Activated CD4-positive, alpha-beta T cell treated with anti-CD3 and anti-CD28 coated beads, Interleukin-2, amount 10 ng/mL, durations not matched to agents 7 days and 5 days (primary cell): Measurements from ENCODE around the gene TTC22. TPM values are rescaled to one million over a fixed set of nuclear protein-coding genes. Genes with fewer than 3 reads are reported as not detected.
"Not testable (repeated sequence)": the region's sequence is repeated elsewhere in the genome, so short reads cannot be mapped to it uniquely, and the experiment has no call there.

ENCODE experiments used
- CTCF ChIA-PET: fragments of 350-600 bp; sonication (Branson Sonifier 250); formaldehyde crosslinking; loops from one replicate; lab custom pipeline; 2021; ENCODE audit warnings: antibody characterized with exemption; lab: Charles Lee
- POLR2A ChIA-PET: fragments of 350-600 bp; sonication (Branson Sonifier 250); formaldehyde crosslinking; loops from one replicate; lab custom pipeline; 2021; ENCODE audit warnings: antibody characterized with exemption; lab: Charles Lee
- DNase-seq: peaks from one replicate; pipeline ENCODE4 v3.0.0-alpha.2; 2020
- H3K27ac Mint-ChIP-seq: one replicate; pipeline ENCODE4 v1.8.0; 2021; ENCODE audit warnings: mild to moderate bottlenecking, moderate library complexity, mixed read lengths
- H3K27me3 Mint-ChIP-seq: one replicate; pipeline ENCODE4 v1.8.0; 2021; ENCODE audit warnings: mixed read lengths
- H3K36me3 Mint-ChIP-seq: one replicate; pipeline ENCODE4 v1.8.0; 2021; ENCODE audit warnings: low read depth, mixed read lengths
- H3K4me1 Mint-ChIP-seq: one replicate; pipeline ENCODE4 v1.8.0; 2021; ENCODE audit warnings: mixed read lengths
- H3K4me3 Mint-ChIP-seq: one replicate; pipeline ENCODE4 v1.8.0; 2021; ENCODE audit warnings: mild to moderate bottlenecking, moderate library complexity, mixed read lengths
- H3K9me3 Mint-ChIP-seq: one replicate; pipeline ENCODE4 v1.8.0; 2021; ENCODE audit warnings: mixed read lengths
- total RNA-seq, 2 experiments: library from RNA; stranded (reverse); gene quantifications; one replicate each; pipeline ENCODE4 v1.2.3, GENCODE V29; 2021

Gene TTC22
- total RNA-seq, 2 experiments from 2014 or later, result 9.9 to 10.6 TPM

DNA sequence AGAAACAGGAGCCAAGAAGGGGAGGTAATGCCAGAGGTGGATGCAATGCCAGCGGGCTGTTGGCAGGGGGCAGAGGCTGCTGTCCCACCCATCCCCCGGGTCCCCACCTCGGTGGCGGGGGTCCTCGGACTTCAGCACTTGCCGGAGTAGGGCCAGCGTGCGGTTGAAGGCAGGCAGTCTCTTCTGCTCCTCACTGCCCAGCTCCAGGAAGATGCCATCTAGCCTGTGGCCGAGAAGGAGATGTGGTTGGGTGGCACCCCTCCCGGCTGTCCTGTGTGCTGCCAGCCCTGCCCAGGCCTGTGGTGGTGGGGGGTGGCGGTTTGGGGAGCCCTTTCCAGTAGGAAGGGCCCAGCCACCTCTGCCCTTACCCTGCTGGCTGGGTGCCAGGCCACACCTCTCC is 13.5 kb downstream of the TTC22 start:
- peaks cover 5% of the 10 kb centered on the region for H3K36me3 Mint-ChIP-seq
- CTCF ChIA-PET, result no interaction called here
- H3K9me3 Mint-ChIP-seq, result peaks cover 6% of the 10 kb centered on the region
- no peak overlapping the region for H3K27ac Mint-ChIP-seq
- H3K4me1 Mint-ChIP-seq, result no peaks in the 10 kb centered on the region
- no peak for DNase-seq
- H3K27me3 Mint-ChIP-seq, result no peaks in the 10 kb centered on the region
- POLR2A ChIA-PET, result no interaction called here
- H3K4me3 Mint-ChIP-seq, result no peak overlapping the region

DNA sequence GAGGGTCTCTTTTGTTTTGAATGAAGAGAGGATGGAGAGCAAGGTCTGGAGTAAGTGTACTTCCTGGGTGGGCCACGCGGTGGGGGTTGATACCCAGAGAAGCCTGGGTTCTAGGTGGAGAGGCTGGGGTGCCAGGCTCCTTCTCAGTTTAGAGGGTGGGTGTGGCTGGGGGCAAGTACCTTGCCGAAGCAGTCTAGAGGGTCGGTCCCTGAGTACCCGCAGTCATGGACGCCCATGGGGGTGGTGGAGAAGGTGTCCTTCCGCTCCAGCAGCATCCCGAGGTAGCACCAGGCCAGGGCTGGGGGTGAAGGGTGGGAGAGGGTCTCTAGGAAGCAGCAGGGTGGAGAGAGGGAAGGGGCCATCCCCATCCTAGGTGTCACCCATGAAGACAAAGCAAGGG is 14.3 kb downstream of the TTC22 start:
- CTCF ChIA-PET, result no interaction called here
- H3K9me3 Mint-ChIP-seq, result peaks cover 2% of the 10 kb centered on the region
- H3K4me3 Mint-ChIP-seq, result no peak overlapping the region
- H3K27me3 Mint-ChIP-seq, result no peaks in the 10 kb centered on the region
- POLR2A ChIA-PET, result no interaction called here
- DNase-seq, result no peak
- no peak overlapping the region for H3K27ac Mint-ChIP-seq
- no peaks in the 10 kb centered on the region for H3K4me1 Mint-ChIP-seq
- peaks cover 3% of the 10 kb centered on the region for H3K36me3 Mint-ChIP-seq

DNA sequence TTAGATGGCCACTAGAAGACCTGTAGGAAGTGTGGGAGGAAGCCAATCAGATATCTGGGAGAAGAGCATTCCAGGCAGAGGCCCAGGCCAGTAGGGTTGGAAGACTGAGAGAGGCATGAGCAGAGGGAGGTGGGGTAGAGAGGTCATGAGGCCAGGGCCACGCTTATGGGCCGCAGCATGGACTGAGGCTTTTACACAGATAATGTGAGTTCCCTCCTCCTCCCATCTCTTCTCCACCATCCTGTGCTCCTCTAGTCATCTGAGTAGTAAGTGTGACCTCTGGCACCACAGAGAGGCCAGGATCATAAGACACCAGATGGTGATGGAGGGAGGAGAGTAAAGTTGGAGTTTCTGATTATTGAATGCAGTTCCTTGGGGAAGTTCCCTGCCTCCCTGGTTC is 17.1 kb downstream of the TTC22 start:
- H3K4me1 Mint-ChIP-seq, result no peaks in the 10 kb centered on the region
- POLR2A ChIA-PET, result no interaction called here

DNA sequence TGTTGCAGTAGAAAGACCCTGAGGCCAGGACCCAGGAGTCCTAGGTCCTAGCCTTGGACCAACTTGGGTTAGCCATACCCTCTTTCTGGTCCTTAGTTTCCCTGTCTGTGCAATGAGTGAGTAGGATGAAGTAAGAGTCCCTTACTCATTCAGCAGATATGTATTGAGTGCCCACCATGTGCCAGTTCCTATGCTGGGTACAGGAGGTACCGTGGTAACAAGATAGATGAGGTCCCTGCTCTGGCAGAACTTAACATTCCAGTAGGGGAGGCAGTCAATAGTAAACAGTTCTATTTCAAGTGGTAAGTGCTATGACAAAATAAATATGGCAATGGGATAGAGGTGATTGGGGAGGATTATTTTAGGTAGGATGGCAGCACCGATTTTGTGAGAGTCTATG is 18.5 kb downstream of the TTC22 start:
- Mint-ChIP-seq H3K27ac (no peak overlapping the region), H3K27me3 (no peaks in the 10 kb centered on the region), H3K4me1 (no peaks in the 10 kb centered on the region), H3K4me3 (no peak overlapping the region), H3K9me3 (no peaks in the 10 kb centered on the region), H3K36me3 (peaks cover 3% of the 10 kb centered on the region)
- CTCF ChIA-PET, result no interaction called here
- POLR2A ChIA-PET, result no interaction called here
- DNase-seq, result no peak

More for the DNA sequence above, 17.1 kb downstream of the TTC22 start:
- H3K27ac Mint-ChIP-seq, result no peak overlapping the region
- H3K36me3 Mint-ChIP-seq, result peaks cover 3% of the 10 kb centered on the region
- no peak for DNase-seq
- CTCF ChIA-PET, result no interaction called here
- H3K27me3 Mint-ChIP-seq, result no peaks in the 10 kb centered on the region
- no peaks in the 10 kb centered on the region for H3K9me3 Mint-ChIP-seq
- no peak overlapping the region for H3K4me3 Mint-ChIP-seq

DNA sequence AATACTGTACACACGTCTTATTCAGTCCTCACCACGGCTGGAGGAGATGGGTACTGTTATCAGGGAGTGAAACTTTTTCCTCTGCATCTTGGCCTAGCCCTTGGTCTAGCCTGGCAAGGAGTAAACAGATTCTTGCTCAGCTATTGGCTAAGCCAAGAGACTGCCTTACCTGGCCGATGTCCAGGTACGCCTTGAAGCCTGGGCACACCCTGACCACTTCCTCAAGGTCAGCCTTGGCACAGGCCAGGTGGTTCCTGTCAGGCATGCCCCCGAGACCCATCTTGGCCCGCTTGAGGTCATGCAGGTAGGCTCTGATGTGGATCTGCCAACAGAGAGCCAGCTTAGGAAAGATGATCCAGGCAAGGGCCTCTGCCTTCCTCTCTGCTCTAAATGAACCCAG is 19.0 kb downstream of the TTC22 start:
- H3K9me3 Mint-ChIP-seq, result no peaks in the 10 kb centered on the region
- ChIA-PET POLR2A (no interaction called here), CTCF (interaction anchor here (0.8 kb wide), 1 partner anchor 64 kb away, joined by 3 read pairs; no protein-coding TSS in a partner anchor)
- H3K4me3 Mint-ChIP-seq, result no peak overlapping the region
- no peak overlapping the region for H3K27ac Mint-ChIP-seq
- DNase-seq, result no peak
- H3K4me1 Mint-ChIP-seq, result no peaks in the 10 kb centered on the region
- H3K27me3 Mint-ChIP-seq, result no peaks in the 10 kb centered on the region
- H3K36me3 Mint-ChIP-seq, result peaks cover 3% of the 10 kb centered on the region

DNA sequence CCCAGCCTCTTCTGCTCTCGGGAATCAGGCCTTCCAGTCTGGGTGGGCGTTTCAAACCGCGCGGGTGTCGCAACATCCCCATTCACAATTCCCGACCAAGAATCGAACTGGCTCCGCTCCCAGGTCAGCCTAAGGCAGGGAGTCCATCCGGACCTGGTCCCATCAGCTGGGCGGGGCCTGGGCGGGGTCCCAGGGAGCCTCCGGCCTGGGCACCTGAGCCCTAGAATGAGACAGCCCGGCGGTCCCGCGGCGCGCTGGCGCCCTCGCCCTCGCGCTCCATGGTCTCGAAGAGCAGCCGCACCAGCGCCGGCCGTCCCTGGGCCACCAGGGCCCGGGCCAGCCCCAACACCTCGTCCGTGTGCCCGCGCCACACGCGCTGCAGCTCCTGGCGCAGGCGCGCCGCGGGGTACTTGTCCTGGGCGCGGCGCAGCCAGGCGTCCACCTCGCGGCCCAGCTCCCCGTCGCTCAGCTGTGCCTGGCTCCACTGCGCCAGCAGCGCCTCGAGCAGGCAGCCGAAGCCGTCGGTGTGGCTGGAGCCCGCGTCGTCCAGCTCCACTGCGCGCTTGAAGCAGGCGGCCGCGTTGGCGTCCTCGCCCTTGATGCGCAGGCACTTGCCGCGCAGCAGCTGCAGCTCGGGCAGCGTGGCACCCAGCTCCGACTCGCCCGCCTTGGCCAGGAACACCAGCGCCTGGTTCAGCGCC is 19.9 kb downstream of the TTC22 start:
- Mint-ChIP-seq H3K36me3 (peaks cover 3% of the 10 kb centered on the region), H3K4me3 (no peak overlapping the region), H3K27ac (no peak overlapping the region), H3K9me3 (no peaks in the 10 kb centered on the region), H3K27me3 (no peaks in the 10 kb centered on the region), H3K4me1 (no peaks in the 10 kb centered on the region)
- ChIA-PET CTCF (interaction anchor here (0.7 to 1.3 kb wide), 4 partner anchors 11 to 76 kb away, joined by 3 to 5 read pairs (median 3); partner anchors contain the start of gene TTC22), POLR2A (no interaction called here)
- no peak for DNase-seq

DNA sequence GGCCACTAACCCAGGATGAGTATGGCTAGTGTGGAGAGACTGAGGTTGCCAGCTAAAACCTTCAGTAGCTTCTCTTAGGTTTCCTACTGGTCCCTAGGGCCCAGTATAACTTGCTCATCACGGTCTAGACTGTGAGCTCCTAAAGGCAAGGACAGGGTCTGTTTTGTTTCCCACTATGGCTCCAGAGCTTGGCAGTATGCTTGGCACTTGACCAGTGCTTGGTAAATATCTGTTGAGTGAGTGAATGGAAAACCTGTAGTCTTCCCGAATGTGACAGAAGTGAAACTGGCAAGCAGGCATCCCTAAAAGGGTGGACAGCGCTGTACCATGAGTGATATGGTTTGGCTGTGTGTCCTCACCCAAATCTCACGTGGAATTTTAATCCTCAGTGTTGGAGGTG is 23.7 kb downstream of the TTC22 start:
- H3K27me3 Mint-ChIP-seq, result no peaks in the 10 kb centered on the region
- H3K27ac Mint-ChIP-seq, result no peak overlapping the region
- H3K9me3 Mint-ChIP-seq, result no peaks in the 10 kb centered on the region
- DNase-seq, result no peak
- no peak overlapping the region for H3K4me3 Mint-ChIP-seq
- H3K4me1 Mint-ChIP-seq, result no peaks in the 10 kb centered on the region
- CTCF ChIA-PET, result interaction anchor here (0.9 kb wide), 1 partner anchor 15 kb away, joined by 4 read pairs; no protein-coding TSS in a partner anchor
- H3K36me3 Mint-ChIP-seq, result peaks cover 3% of the 10 kb centered on the region
- POLR2A ChIA-PET, result no interaction called here

DNA sequence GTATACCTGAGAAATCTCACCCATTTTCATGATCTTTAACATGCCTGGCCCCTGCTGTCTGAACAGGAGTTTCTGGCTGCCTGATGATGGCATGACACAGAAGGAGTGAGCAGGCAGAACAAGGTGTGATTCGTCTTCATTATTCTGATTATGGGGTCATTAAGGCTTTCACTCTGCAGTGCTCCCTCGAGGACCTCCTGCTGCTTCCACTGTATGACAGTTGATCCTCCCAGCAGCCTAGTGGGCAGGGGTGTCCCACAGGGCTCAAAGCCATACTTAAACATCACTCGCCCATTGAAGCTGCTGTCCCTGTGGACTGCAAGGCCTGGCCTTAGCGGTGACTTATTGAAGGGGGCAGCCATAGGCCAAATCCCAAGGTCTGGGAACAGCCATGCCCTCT is 24.1 kb downstream of the TTC22 start:
- H3K9me3 Mint-ChIP-seq, result no peaks in the 10 kb centered on the region
- CTCF ChIA-PET, result interaction anchor here (0.6 to 0.9 kb wide), 3 partner anchors 16 to 1304 kb away, joined by 3 to 7 read pairs (median 4); no protein-coding TSS in a partner anchor

DNA sequence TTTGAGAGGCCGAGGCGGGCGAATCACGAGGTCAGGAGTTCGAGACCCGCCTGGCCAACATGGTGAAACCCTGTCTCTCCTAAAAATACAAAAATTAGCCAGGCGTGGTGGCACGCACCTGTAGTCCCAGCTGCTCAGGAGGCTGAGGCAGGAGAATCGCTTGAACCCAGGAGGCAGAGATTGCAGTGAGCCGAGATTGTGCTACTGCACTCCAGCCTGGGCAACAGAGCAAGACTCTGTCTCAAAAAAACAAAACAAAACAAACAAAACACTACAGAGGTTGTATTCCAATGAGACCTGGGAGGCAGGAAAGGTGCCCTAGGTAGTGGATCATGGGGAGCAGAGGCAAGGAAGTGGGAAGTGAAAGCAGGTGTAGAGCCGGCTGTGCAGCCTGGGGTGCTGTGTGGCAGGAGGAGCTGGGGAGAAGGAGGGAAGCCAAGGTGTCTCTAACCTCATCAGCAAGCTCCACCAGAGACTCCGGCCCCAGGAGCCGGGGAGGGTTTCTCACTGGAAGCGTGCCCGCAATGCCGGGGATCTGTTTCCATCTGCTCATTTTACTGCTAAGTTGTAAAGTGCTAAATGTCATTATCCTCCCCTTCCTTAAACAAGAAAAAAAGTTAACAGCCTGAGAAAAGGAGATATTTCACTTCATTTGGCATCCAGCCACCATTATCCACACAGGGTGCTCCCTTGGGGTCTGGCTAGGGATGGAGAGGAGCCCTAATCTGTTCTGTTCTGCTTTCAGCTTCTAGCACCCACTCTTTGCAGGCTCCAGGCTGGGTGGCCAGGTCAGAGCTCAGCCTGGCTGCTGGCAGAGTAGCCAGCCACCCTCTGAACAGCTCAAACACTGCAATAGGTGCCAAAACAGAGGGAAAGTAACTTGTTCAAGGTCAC is 25.0 kb downstream of the TTC22 start:
- DNase-seq, H3K27me3 Mint-ChIP-seq, H3K36me3 Mint-ChIP-seq, H3K9me3 Mint-ChIP-seq, POLR2A ChIA-PET, H3K4me1 Mint-ChIP-seq, H3K4me3 Mint-ChIP-seq, H3K27ac Mint-ChIP-seq: not testable (repeated sequence)
- CTCF ChIA-PET, result interaction anchor here (0.6 to 0.9 kb wide), 3 partner anchors 10 to 1303 kb away, joined by 3 to 5 read pairs (median 3); no protein-coding TSS in a partner anchor

More for the DNA sequence above, 24.1 kb downstream of the TTC22 start:
- peaks cover 3% of the 10 kb centered on the region for H3K36me3 Mint-ChIP-seq
- H3K27ac Mint-ChIP-seq, result no peak overlapping the region
- DNase-seq, result no peak
- POLR2A ChIA-PET, result no interaction called here
- H3K4me1 Mint-ChIP-seq, result no peaks in the 10 kb centered on the region
- H3K27me3 Mint-ChIP-seq, result no peaks in the 10 kb centered on the region
- H3K4me3 Mint-ChIP-seq, result no peak overlapping the region

DNA sequence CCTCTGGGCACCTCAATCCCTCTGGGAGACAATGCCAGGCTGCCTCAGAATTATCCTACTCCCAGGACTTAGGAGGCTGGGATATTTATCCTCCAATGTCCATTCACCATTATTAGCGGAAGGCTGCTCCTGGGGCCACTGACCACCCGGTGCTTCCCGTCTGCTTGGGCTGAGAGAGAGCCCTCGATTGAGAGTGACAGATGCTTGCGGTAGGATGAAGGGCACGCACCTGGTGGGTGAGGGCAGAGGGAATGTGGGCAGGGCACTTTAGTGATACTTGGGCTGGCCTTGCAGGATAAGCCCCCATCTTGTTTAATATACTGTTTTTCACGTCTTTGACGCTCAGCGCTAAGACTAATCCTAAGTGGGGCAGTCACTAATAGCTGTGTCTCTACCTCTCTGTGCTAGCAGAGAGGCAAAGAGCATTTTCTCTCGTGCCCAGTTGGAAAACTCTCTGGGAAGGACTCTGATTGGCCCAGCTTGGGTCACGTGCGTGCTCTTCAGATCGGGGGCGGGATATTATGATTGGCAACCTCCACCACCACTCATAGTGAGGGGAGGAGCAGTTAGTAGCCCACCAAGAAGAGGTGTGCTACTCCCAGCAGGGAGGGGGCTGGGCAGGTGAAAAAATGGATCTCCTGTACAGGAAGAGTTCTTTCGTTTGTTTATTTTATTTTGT is 26.2 kb downstream of the TTC22 start:
- Mint-ChIP-seq H3K27me3 (no peaks in the 10 kb centered on the region), H3K9me3 (no peaks in the 10 kb centered on the region), H3K4me3 (no peak overlapping the region), H3K4me1 (no peaks in the 10 kb centered on the region), H3K27ac (no peak overlapping the region), H3K36me3 (no peaks in the 10 kb centered on the region)
- POLR2A ChIA-PET, result no interaction called here
- CTCF ChIA-PET, result interaction anchor here (0.8 kb wide), 1 partner anchor 21 kb away, joined by 3 read pairs; no protein-coding TSS in a partner anchor
- no peak for DNase-seq

DNA sequence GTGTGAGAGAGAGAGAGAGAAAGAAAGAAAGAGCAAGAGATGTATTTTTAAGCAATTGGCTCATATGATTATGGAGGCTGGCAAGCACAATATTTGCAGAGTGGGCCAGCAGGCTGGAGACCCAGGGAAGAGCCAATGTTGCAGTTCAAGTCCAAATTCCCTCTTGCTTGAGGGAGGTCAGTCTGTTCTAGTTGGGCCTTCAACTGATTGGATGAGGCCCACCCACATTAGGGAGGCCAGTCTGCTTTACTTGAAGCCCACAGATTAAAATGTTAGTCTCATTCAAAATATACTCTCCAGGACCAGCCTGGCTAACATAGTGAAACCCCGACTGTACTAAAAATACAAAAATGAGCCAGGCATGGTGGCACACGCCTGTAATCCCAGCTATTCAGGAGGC is 28.2 kb downstream of the TTC22 start:
- Mint-ChIP-seq H3K4me1 (no peaks in the 10 kb centered on the region), H3K27ac (no peak overlapping the region), H3K4me3 (no peak overlapping the region), H3K27me3 (no peaks in the 10 kb centered on the region), H3K36me3 (no peaks in the 10 kb centered on the region), H3K9me3 (no peaks in the 10 kb centered on the region)
- POLR2A ChIA-PET, result no interaction called here
- CTCF ChIA-PET, result no interaction called here
- no peak for DNase-seq

DNA sequence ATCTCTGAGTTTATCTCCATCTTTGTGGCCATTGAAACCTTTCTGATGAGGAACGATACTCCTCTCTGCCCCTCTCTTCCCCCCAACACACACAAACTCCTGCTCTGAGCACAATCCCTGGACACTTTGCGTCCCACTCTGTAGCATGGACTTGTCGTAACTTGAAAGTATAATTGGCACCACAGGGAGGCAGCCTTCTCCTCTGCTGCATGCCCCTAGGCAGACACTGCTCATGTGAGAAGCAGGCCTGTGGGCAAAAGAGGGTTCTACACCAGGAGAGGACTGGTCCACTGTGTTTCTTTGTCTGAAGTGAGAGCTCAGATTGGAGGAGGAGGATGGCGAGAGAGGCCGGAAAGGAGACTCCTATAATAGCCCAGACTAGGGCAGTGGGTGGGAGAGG is 33.0 kb downstream of the TTC22 start:
- Mint-ChIP-seq H3K27me3 (no peaks in the 10 kb centered on the region), H3K9me3 (no peaks in the 10 kb centered on the region), H3K4me1 (peaks cover 17% of the 10 kb centered on the region), H3K36me3 (no peaks in the 10 kb centered on the region), H3K27ac (no peak overlapping the region), H3K4me3 (no peak overlapping the region)
- CTCF ChIA-PET, result interaction anchor here (0.6 to 1.5 kb wide), 2 partner anchors 41 to 49 kb away, joined by 4 read pairs; no protein-coding TSS in a partner anchor
- POLR2A ChIA-PET, result no interaction called here
- DNase-seq, result no peak
